ENCODE measurements around the gene RXRA. TPM values are rescaled to one million over a fixed set of nuclear protein-coding genes. Genes with fewer than 3 reads are reported as not detected.

RXRA gene
- total and polyA plus RNA-seq, 2 of the 4 experiments (the other 2 are of a cell fraction): 7.5 to 17.9 TPM

GRCh38 chr9:134457321-134458206 is 131.3 kb downstream of the RXRA start:
- ATAC-seq (ENCODE audit: low read depth) (no peak), DNase-seq (no peak)
- H4K5ac ChIP-seq (ENCODE audit: low read depth, low read length): peak overlapping the region; percentile 93
- H2BK5ac ChIP-seq (ENCODE audit: low read depth, low read length, poor library complexity, severe bottlenecking): peak overlapping the region; percentile 98
- H3K23ac ChIP-seq (ENCODE audit: low read depth, low read length): peak overlapping the region; percentile 95
- H2BK120ac ChIP-seq (ENCODE audit: low read depth, low read length): peak overlapping the region; percentile 99
- peak overlapping the region; percentile 90 to 97 for H4K8ac ChIP-seq (ENCODE audit: low read depth in 2 of 2, low read length in 2 of 2)
- H2BK20ac ChIP-seq (ENCODE audit: low read depth, low read length): peak overlapping the region; percentile 98
- peak overlapping the region; percentile 98 for H4K91ac ChIP-seq (ENCODE audit: insufficient read depth, low read depth, low read length)
- H3K18ac ChIP-seq (ENCODE audit: low read depth, low read length): peak overlapping the region; percentile 85
- ChIA-PET CTCF (interaction anchor here (1.7 kb wide), 1 partner anchor 185 kb away, joined by 5 read pairs; no protein-coding TSS in a partner anchor), POLR2A (ENCODE audit: unreplicated experiment) (interaction anchor here (0.7 to 2.1 kb wide), 3 partner anchors 183 to 743 kb away, joined by 3 to 7 read pairs (median 4); no protein-coding TSS in a partner anchor)
- H2AK9ac ChIP-seq (replicated peaks; ENCODE audit: low read depth, low read length, poor library complexity): peak overlapping the region; percentile 100
- peaks cover 5% of the 10 kb centered on the region; the same call in 1 of the 2 replicates for H3K9me3 ChIP-seq (ENCODE audit: control insufficient read depth, insufficient read depth, low read length)
- in situ Hi-C loops (cut with MboI; ENCODE audit: low sequenced_read_pairs): no loop called here
- no peaks in the 10 kb centered on the region for H3K27me3 ChIP-seq (ENCODE audit: control insufficient read depth, insufficient read depth, low read length)
- H3K56ac ChIP-seq (ENCODE audit: extremely low read depth, insufficient read depth, low read length): peak overlapping the region; percentile 91
- peak overlapping the region; percentile 94 for H2BK15ac ChIP-seq (ENCODE audit: low read depth, low read length)
- dilution Hi-C loops (cut with HindIII; ENCODE audit: low sequenced_read_pairs, unreplicated experiment): no loop called here
- H4K20me1 ChIP-seq (ENCODE audit: insufficient read depth, low read length): no peaks in the 10 kb centered on the region
- H3K79me1 ChIP-seq (ENCODE audit: low read depth in 1 of 2, low read length in 2 of 2): peaks cover 5 to 28% of the 10 kb centered on the region in 2 experiments; a peak in 2 of 4 replicates
- BruUV-seq (replicated peaks): no TSS peak
- TF ChIP-seq RAD21 (IDR thresholded peaks at IDR 0.05; ENCODE audit: low read length): no peak
- TF ChIP-seq, protein P1, sequence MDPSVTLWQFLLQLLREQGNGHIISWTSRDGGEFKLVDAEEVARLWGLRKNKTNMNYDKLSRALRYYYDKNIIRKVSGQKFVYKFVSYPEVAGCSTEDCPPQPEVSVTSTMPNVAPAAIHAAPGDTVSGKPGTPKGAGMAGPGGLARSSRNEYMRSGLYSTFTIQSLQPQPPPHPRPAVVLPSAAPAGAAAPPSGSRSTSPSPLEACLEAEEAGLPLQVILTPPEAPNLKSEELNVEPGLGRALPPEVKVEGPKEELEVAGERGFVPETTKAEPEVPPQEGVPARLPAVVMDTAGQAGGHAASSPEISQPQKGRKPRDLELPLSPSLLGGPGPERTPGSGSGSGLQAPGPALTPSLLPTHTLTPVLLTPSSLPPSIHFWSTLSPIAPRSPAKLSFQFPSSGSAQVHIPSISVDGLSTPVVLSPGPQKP (IDR thresholded peaks at IDR 0.05; ENCODE audit: borderline replicate concordance, low read depth, low read length): no peak
- no peak for TF ChIP-seq RCOR1 (IDR thresholded peaks at IDR 0.05; ENCODE audit: insufficient replicate concordance, low read length)
- TF ChIP-seq, protein P2, sequence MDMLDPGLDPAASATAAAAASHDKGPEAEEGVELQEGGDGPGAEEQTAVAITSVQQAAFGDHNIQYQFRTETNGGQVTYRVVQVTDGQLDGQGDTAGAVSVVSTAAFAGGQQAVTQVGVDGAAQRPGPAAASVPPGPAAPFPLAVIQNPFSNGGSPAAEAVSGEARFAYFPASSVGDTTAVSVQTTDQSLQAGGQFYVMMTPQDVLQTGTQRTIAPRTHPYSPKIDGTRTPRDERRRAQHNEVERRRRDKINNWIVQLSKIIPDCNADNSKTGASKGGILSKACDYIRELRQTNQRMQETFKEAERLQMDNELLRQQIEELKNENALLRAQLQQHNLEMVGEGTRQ (IDR thresholded peaks at IDR 0.05; ENCODE audit: low read depth, low read length): no peak
- no peak for TF ChIP-seq NFE2L2 (IDR thresholded peaks at IDR 0.05; ENCODE audit: low read depth, low read length)
- no peak for TF ChIP-seq FOS (IDR thresholded peaks at IDR 0.05; ENCODE audit: low read depth, low read length)
- no peak for TF ChIP-seq CEBPB (IDR thresholded peaks at IDR 0.05; ENCODE audit: low read depth, low read length)
- no peak for TF ChIP-seq RFX5 (IDR thresholded peaks at IDR 0.05; ENCODE audit: low read depth, low read length)
- no peak for TF ChIP-seq BHLHE40 (IDR thresholded peaks at IDR 0.05; ENCODE audit: low read depth, low read length)
- TF ChIP-seq CTCF (conservative IDR thresholded peaks at IDR 0.05; ENCODE audit: low read depth, low read length): no peak
- TF ChIP-seq MXI1 (IDR thresholded peaks at IDR 0.05; ENCODE audit: borderline replicate concordance, low read depth, low read length): no peak
- peaks cover 23% of the 10 kb centered on the region for H3K9me1 ChIP-seq (ENCODE audit: insufficient read depth, low read length)
- WGBS, 2 experiments (ENCODE audit: extremely low coverage in 2 of 2, insufficient read length in 1 of 2): 99% methylated on average over 9 of the region's 18 CpGs; no CpG with 5 or more reads in 1 of the 2 experiments
- no peak overlapping the region for H3K4me3 ChIP-seq (ENCODE audit: insufficient read depth, low read depth, low read length)
- H3K4ac ChIP-seq (ENCODE audit: low read depth, low read length): peak overlapping the region; percentile 100
- H3K9ac ChIP-seq (ENCODE audit: low read depth, low read length): peak overlapping the region; percentile 28
- H2AFZ ChIP-seq (replicated peaks; ENCODE audit: low read length, poor library complexity): peak overlapping the region; percentile 79
- intact Hi-C loops (cut with micrococcal nuclease): loop anchor here (2.0 to 10.0 kb wide), 2 partner anchors 35 to 77 kb away; no protein-coding TSS in a partner anchor
- H3K4me1 ChIP-seq (ENCODE audit: control insufficient read depth, insufficient read depth, low read length): peaks cover 30% of the 10 kb centered on the region
- peak overlapping the region; percentile 94 for H3K27ac ChIP-seq (ENCODE audit: insufficient read depth, low read length)
- no peaks in the 10 kb centered on the region for H3K36me3 ChIP-seq (ENCODE audit: control insufficient read depth, insufficient read depth, low read length)
- no peak overlapping the region for H3K4me2 ChIP-seq (ENCODE audit: low read depth, low read length)
- H2AK5ac ChIP-seq (ENCODE audit: low read depth, low read length): peak overlapping the region; percentile 99
- peak overlapping the region; percentile 95 for H3K14ac ChIP-seq (replicated peaks; ENCODE audit: low read depth, low read length)
